H1 (cell line): Measurements from ENCODE around the gene AHI1. TPM values are rescaled to one million over a fixed set of nuclear protein-coding genes. Genes with fewer than 3 reads are reported as not detected.

ENCODE experiments used
- TEAD4 ChIP-seq: IDR thresholded peaks from 2 replicates; pipeline ENCODE4 v1.6.1; 2012; ENCODE audit warnings: low read depth, low read length, inconsistent platforms, mixed read lengths
- polyA plus RNA-seq, 7 experiments: library from polyadenylated mRNA; depleted of rRNA in 3 of 7; stranded (reverse) in 5 of 7; unstranded in 2 of 7; fragments of >200 nt in 5 of 7; fragments of 200-250 nt in 2 of 7; gene quantifications; 1 replicate in 5 of 7; 2 replicates in 1 of 7; 4 replicates in 1 of 7; pipeline versions ENCODE4 v1.2.1 to v1.2.3, GENCODE V29; 2011 to 2013; ENCODE audit warnings: missing spikeins in 2 of 7, mixed read lengths in 2 of 7
- total RNA-seq: library from RNA; stranded (reverse); fragmentation: NEBNext Ultra II Directional; extraction: Animal tissue kit (Norgen Biotek cat#: 25700); gene quantifications from 2 replicates; pipeline ENCODE4 v1.2.1, GENCODE V29; 2021

AHI1 gene
- total and polyA plus RNA-seq, 2 of the 8 experiments (the other 6 are each of a cell fraction or from before 2014, with no cell fraction given), result 4.2 to 19.6 TPM

GRCh38 chr6:135383766-135384165 lies 113.8 kb downstream of the AHI1 start (continued):
- no peak for TF ChIP-seq TEAD4
